ENCODE results near the gene TSEN15. TPM values are rescaled to one million over a fixed set of nuclear protein-coding genes. Genes with fewer than 3 reads are reported as not detected.
A peak's percentile ranks its signal among the peaks of the same experiment; 100 is the strongest.

Gene TSEN15
- total RNA-seq, 6 experiments from 2014 or later: 32.7 to 47.0 (median 40.4) TPM

DNA sequence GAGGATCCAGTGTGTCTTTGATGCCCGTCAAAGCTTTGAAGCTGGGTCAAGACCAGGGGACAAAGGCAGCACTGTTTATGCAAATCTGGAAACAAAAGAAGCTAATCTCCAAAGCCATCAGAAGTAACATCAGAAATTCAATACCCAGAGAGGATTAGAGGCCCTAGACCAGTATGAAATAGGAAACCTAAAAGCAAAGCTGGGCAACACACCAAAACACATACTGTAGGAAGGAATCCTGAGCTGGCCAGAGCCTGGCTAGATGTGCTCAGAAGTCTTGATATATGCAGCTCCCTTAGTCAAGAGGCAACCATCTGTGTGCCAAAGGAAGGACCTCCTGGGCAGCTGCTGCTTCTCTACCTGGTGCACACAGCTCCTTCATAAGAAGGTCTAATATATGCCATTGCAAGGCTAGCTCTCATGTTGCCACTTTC lies 26.3 kb upstream of the TSEN15 start:
- Mint-ChIP-seq H3K36me3 (ENCODE audit: low read depth) (no peaks in the 10 kb centered on the region), H3K27ac (peak overlapping the region; percentile 40; the same call in 1 of the 2 replicates), H3K4me3 (no peak overlapping the region), H3K27me3 (ENCODE audit: insufficient read depth) (no peaks in the 10 kb centered on the region), H3K9me3 (no peaks in the 10 kb centered on the region), H3K4me1 (ENCODE audit: low read depth) (peaks cover 49% of the 10 kb centered on the region)
- DNase-seq: peak; percentile 86
- TF ChIP-seq, protein P1, sequence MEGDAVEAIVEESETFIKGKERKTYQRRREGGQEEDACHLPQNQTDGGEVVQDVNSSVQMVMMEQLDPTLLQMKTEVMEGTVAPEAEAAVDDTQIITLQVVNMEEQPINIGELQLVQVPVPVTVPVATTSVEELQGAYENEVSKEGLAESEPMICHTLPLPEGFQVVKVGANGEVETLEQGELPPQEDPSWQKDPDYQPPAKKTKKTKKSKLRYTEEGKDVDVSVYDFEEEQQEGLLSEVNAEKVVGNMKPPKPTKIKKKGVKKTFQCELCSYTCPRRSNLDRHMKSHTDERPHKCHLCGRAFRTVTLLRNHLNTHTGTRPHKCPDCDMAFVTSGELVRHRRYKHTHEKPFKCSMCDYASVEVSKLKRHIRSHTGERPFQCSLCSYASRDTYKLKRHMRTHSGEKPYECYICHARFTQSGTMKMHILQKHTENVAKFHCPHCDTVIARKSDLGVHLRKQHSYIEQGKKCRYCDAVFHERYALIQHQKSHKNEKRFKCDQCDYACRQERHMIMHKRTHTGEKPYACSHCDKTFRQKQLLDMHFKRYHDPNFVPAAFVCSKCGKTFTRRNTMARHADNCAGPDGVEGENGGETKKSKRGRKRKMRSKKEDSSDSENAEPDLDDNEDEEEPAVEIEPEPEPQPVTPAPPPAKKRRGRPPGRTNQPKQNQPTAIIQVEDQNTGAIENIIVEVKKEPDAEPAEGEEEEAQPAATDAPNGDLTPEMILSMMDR (IDR thresholded peaks at IDR 0.05): no peak

DNA sequence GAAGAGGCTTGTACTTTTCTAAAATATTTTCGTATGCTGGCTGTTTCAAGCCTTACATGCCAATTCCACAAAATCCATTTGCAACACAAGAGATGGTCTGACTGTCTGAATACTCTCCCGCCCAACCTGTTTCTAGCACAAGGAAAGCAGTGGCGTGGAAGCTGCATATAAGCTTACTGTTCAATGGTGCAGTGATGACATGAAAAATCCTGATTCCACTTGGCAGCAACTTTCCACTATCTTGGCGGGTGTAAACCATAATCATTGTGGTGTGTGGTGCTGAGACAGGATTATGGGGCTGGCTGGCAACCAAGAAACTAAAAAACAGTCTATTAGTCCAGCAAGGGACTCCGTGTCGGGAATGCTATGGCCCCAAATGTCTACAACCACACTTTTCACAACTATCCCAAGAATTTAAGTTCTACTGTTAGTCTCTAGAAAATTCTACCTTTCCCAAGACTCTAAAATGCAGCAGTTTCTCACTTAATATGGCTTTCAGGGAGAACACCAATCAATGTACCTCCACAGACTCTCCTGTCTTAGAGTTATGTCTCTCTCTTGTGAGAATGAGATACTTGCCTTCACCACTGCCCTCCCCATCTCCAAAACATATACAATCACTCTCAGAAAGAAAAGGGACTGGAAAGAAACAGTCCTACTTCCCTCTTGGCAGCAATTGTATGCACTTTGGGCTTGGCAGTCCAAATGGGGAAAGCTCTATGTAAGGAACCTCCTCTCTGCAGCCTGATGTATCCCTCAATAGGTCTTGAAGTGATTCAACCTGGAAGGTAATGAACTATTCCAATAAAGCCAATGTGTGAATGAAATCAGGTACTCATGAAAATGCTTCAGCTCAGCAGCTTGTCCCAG lies 23.5 kb upstream of the TSEN15 start:
- H3K4me3 Mint-ChIP-seq: no peak overlapping the region
- H3K27me3 Mint-ChIP-seq (ENCODE audit: insufficient read depth): no peaks in the 10 kb centered on the region
- TF ChIP-seq, protein P1 (IDR thresholded peaks at IDR 0.05): no peak
- peaks cover 52% of the 10 kb centered on the region for H3K4me1 Mint-ChIP-seq (ENCODE audit: low read depth)
- H3K36me3 Mint-ChIP-seq (ENCODE audit: low read depth): no peaks in the 10 kb centered on the region
- no peak overlapping the region for H3K27ac Mint-ChIP-seq
- DNase-seq: no peak
- H3K9me3 Mint-ChIP-seq: no peaks in the 10 kb centered on the region

DNA sequence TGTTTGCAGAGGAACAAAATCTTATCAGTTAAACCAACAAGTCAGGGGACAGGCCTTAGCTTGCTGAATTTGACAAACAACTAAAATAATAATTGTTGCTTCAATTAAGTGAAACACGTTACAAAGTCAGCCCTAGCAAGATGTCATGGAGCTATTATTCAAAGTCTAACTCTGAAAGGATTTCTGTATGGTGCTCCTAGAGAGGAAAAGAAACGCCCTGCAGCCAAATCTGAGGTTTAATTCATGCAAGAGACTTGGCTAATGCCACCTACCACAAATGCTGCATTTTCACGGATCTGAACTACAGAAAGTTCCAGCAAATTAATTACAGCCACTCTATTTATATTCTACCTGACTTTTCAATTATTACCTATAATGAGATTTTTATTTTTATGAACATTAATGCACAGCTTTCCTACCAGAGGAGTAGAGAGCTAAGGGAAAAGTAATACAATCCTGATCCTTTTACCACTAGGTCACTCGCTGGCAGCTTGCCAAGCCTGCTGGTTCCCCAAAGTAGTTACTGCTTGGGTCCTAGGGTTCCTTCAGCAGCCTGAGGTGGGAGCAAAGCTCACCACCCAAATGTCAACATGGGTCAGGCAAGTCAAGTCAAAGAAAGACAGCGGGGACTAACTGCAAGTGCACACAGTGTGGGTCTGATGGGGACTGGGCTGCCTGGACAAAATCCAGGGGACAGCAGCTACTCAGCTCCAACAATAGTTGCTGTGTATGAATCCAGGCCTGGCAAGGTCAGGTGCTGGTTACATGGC lies 22.5 kb upstream of the TSEN15 start:
- TF ChIP-seq, protein P1 (IDR thresholded peaks at IDR 0.05): no peak
- no peaks in the 10 kb centered on the region for H3K27me3 Mint-ChIP-seq (ENCODE audit: insufficient read depth)

DNA sequence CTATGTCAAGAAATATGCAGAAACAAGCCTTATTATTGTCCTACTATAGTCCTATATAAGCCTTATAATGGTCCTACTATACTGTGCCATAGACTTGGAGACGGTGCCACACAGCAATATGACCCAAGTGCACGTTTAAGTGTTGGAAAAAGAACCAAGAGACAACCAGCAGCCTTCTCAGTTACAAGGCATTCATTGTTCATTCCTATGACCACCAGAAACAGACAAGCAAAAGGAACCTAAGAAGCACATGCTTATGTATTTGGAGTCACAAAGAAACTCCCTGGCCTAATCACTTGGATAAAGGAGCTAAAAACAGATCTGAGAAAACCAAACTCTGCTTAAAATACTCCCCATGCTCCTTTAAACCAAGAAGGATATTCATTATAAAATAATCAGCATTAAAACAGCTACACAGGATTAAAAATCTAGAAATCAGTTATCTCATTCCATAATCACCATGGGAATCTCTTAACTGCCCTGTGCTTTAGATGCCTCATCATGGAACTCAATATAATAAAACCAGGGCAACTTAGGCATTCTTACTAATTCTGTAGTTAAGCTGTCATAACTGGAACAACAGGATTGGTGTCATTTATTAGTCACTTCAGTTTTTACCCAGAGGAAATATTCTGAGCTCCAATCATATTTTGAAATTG lies 21.0 kb upstream of the TSEN15 start:
- no peaks in the 10 kb centered on the region for H3K27me3 Mint-ChIP-seq (ENCODE audit: insufficient read depth)
- peaks cover 63% of the 10 kb centered on the region for H3K4me1 Mint-ChIP-seq (ENCODE audit: low read depth)
- no peak for DNase-seq
- H3K36me3 Mint-ChIP-seq (ENCODE audit: low read depth): no peaks in the 10 kb centered on the region
- TF ChIP-seq, protein P1 (IDR thresholded peaks at IDR 0.05): no peak
- no peak overlapping the region for H3K27ac Mint-ChIP-seq
- no peaks in the 10 kb centered on the region for H3K9me3 Mint-ChIP-seq
- no peak overlapping the region for H3K4me3 Mint-ChIP-seq

More for the DNA sequence above, 22.5 kb upstream of the TSEN15 start:
- Mint-ChIP-seq H3K4me1 (ENCODE audit: low read depth) (peaks cover 59% of the 10 kb centered on the region), H3K9me3 (no peaks in the 10 kb centered on the region), H3K36me3 (ENCODE audit: low read depth) (no peaks in the 10 kb centered on the region), H3K4me3 (no peak overlapping the region), H3K27ac (no peak overlapping the region)
- DNase-seq: no peak

DNA sequence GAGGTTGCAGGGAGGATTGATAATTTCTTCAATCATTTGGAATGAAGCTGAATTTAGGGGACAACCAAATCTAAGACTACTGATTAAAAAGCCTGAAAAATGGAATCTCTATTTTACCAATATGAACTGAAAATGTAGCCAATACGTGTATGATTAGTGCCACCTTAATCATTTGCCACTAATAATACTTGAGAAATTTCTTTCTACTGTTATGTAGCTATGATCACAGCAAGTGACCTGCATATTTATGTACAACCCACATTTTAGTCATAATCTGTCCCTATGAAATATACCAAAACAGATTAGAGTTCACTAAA lies 20.5 kb upstream of the TSEN15 start:
- H3K4me1 Mint-ChIP-seq (ENCODE audit: low read depth): peaks cover 64% of the 10 kb centered on the region
- no peaks in the 10 kb centered on the region for H3K9me3 Mint-ChIP-seq
- H3K27ac Mint-ChIP-seq: no peak overlapping the region
- DNase-seq: no peak
- TF ChIP-seq, protein P1 (IDR thresholded peaks at IDR 0.05): no peak
- H3K27me3 Mint-ChIP-seq (ENCODE audit: insufficient read depth): peaks cover 2% of the 10 kb centered on the region; the same call in 1 of the 2 replicates
- no peaks in the 10 kb centered on the region for H3K36me3 Mint-ChIP-seq (ENCODE audit: low read depth)
- H3K4me3 Mint-ChIP-seq: no peak overlapping the region

Measured in HFFc6 (cell line).